GM18909 (cell line): ENCODE measurements around the gene SLC41A1.

Experiments used
- ATAC-seq: cut with Tn5 transposase; IDR thresholded peaks from one replicate; pipeline ENCODE4 v1.9.1; 2021; ENCODE audit warnings: mild to moderate bottlenecking; ENCODE audit not compliant: unreplicated experiment, poor library complexity

SLC41A1 gene

DNA sequence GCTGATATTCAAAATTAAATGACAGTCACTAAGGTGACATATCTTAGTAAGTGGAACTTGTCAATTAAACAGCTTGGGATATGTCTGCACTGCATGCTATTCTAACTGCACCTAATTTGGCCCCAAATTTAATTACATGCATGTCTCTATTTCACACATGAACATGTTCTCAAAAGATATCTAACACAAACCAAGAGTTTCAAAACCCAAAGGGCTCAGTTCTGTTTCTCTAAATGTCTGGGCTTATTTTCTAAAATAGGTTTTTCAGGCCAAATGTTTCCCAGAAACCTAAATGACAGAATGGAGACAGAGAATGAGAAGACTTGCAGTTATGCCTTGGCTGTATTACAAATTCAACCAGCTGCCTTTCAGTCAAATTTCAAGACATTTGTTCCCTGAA is 49.0 kb downstream of the SLC41A1 start:
- ATAC-seq: no peak

DNA sequence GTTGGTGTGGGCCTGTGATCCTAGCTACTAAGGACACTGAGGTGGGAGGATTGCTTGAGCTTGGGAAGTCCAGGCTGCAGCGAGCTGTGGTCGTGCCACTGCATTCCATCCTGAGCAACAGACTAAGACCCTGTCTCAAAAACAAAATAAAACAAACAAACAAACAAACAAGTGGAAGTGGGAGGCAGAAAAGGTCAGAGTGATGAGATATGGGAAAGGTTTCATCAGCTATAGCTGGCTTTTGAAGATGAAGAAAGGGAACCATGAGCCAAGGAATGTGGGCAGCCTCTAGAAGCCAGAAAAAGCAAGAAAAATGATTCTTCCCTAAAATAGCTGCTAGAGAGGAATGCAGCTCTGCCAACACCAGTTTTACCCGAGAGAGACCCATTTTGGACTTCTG is 52.4 kb downstream of the SLC41A1 start:
- ATAC-seq: no peak

GRCh38 chr1:205756552-205756951 is 56.4 kb downstream of the SLC41A1 start:
- no peak for ATAC-seq

DNA sequence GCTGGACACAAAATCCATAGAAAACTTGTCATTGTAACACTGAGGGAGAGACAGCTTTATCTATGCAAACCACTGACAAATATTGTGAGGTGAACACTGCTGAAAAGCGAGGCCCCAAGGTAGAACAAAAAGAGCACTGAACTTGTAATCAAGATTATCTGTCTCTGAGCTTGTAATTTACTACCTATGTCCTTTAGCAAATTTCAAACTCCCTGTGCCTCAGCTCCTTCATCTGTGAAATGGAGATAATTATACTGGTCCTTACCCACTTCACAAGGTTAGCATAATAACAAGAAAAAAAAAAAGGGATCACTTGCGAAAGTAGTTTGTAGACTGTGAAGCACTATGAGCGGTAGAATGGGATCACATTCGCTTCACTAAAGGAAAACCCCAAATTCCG is 58.1 kb downstream of the SLC41A1 start:
- no peak for ATAC-seq

- ATAC-seq: no peak
These were observed 61.9 kb downstream of the SLC41A1 start for GRCh38 chr1:205751036-205751651.

- peak; percentile 79 for ATAC-seq
These were observed 62.6 kb downstream of the SLC41A1 start, which contains the start of gene NUCKS1 for GRCh38 chr1:205750138-205751035. Gene NUCKS1 (minus strand): TSS chr1:205750182. CDS start chr1:205749973, 209 bp downstream.

DNA sequence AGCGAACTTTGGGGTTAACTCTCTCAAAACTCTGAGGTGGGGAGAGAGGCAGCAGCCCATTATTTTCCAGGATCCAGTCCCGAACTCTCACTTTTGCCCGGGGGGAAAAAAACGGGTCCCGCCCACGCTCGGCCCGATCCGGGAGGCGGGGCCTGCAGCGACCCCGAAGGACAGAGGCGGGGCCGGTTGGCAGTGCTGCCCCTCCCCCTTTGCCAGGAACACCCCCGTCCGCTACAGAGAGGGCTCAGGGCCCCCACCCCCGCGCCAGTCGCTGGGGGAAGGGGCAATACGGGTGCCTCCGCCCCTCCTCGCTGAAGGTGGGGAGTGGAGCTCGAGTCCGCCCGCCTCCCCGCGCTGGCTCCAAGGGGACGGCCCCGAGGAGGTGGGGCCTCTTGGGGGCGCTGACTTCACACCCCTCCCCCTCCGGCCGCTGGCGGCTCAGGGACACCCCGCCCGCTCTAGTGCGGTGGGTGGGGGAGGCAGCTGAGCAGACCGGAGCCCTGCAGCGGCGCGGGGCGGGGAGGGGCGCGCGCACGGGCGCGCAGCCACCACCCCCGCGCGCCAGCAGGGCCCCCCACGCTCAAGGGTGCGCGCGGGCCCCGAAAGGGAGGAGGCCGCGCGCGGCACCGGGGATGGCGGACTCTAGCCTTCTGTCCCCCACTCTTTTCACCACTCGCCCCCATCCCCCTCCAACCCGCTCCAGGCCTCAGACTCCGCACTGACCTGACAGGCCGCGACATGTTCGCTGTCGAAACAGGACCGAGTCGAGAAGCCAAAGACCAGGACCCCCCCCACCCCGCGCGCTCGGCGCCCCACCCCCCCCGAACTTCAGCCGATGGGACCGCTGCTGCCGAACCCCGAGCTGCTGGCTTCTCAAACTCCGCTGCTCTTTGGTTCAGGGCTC is 63.5 kb downstream of the SLC41A1 start:
- peak; percentile 84 for ATAC-seq

GRCh38 chr1:205748403-205749233 is 64.4 kb downstream of the SLC41A1 start:
- ATAC-seq: peak; percentile 15

DNA sequence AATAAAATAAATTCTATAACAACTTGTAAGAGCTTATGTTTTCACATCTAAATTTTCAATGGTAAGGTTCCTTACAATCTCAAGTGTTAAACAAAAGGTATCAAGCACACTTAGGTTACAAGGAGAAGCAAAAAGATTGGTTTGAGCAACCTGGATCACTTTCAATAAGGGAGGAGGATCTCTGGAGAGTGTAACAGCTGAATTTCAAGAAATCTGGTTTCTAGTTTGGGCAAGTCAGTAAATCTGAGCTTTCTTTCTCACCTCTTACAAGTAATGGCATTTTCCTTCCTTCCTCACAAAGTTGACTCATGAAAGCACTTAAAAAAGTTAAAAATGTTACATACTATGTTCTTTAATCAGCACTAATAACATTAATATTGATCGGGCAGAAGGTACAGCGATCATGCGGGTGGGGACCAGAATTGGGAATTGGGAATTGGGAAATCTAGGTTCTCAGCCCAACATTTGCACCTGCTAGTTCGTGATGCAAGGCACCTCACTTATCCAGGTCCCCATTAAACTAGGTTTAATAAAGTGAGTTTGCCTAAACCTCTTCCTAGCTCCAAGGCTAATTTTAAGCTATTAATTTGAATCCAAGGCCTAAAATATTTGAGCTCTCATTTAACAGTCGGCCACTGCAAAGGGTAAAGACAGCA is 66.1 kb downstream of the SLC41A1 start:
- no peak for ATAC-seq

GRCh38 chr1:205744403-205744802 is 68.6 kb downstream of the SLC41A1 start:
- no peak for ATAC-seq

- no peak for ATAC-seq
These were observed 69.0 kb downstream of the SLC41A1 start for GRCh38 chr1:205743977-205744376.

DNA sequence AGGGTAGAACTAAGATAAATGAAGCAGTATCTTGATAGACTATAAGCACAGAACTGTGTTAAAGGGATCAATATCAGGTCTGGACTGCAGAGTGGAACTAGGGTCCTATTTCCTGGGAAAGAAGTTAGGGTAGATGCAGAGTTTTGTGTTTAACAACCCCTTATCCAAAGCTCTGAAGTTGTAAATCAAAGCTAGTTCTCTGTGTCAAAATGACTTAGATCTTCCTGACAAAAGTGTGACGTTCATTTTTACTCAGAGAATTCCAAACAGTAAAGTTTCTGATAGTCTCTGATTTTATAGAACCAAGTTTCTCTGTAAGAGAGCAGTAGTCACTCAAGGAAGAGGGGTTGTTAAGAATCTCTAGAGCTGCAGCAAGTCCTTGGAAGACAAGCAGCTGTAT is 71.3 kb downstream of the SLC41A1 start:
- no peak for ATAC-seq

DNA sequence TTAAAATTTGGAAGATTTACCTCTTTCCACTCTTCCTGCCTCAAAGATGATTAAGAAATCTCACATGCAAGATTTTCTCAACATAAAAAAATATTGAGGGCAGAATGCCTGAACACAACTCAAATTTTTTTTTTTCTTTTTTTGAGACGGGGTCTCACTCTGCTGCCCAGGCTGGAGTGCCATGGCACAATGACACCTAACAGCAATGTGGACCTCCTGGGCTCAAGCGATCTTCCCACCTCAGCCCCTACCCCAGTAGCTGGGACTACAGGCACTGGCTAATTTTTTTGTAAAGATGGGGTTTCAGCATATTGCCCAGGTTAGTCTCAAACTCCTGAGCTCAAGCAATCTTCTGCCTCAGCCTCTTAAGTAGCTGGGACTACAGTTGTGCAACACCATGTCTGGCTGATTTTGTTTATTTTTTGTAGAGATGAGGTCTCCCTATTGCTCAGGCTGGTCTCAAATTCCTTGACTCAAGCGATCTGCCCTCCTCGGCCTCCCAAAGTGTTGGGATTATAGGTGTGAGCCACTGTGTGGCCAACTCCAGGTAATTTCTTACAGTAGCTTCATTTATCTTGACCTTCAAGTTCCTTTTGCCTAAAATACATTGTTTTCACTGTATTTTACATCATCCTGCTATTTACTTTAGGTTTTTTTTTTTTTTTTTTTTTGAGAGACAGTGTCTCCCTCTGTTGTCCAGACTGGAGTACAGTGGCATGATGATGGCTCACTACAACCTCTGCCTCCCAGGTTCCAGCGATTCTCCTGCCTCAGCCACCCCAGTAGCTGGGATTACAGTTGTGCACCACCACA is 73.4 kb downstream of the SLC41A1 start:
- no peak for ATAC-seq
